Hematopoietic multipotent progenitor cell treated with erythropoietin and hydrocortisone succinate and interleukin-3 and kit ligand, for 8 days (in vitro differentiated cells): ENCODE data around the gene ZNF784.

ENCODE experiments used
- DNase-seq: peaks from one replicate; pipeline ENCODE4 v3.0.0-alpha.2; 2015

Gene ZNF784

DNA sequence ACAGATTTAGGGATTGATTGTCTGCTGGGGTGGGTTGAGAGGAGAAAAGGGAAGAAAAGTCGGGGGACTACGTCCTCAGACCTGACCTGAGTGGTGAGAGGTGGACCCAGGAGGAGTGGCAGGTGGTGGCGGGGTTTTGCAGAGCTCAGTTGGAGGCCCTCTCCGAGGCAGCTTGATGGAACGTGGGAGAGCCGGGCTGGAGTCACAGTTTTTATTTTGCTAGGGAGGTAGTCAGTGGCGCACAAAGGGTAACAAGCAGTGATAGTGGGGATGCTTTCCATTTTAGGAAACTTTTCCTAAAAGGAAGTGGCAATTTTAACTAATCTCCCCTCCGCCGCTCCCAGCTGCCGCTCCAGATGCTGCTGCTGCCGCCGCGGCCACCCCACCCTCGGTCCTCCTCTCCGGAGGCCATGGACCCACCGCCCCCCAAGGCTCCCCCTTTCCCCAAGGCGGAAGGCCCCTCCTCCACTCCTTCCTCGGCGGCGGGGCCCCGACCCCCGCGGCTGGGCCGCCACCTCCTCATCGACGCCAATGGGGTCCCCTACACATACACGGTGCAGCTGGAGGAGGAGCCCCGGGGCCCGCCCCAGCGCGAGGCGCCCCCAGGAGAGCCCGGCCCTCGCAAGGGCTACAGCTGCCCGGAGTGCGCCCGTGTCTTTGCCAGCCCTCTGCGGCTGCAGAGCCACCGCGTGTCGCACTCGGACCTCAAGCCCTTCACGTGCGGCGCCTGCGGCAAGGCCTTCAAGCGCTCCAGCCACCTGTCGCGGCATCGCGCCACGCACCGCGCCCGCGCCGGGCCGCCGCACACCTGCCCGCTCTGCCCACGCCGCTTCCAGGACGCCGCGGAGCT is 18.0 kb upstream of the ZNF784 start:
- no peak for DNase-seq

DNA sequence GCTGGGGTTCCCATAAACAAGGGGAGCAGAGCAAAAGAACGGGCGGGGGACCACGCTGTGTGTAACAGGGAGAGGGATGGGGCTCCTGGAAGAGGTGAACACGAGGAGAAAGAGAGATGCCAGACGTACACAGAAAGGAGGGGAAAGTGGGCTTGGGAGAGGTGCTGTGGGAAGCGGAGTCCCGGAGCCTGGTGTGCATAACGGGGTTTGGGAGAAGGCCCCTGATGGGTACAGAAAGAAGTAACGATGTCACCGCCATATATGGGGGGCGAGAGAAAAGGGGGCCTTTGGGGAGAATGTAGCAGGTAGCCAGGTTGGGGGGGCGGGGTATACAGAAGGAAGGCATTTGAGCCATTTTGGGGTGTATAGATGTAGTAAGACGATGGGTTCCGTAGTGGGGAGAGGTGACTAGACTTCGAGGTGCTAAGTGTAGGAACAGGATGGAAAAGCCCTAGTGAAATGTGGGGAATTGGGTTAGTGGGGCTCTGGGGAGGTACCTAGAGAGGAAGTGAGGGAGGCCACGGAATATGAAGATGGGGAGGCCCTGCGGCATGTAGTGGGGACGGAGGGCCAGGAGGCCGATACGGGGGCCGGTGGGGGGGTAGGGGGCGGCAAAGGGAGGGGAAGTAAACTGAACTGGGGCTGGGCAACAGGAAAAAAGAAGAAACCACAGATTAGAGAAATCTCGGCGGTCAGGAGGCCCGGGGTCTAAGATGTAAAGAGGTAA is 17.2 kb upstream of the ZNF784 start:
- DNase-seq = peak; percentile 34

DNA sequence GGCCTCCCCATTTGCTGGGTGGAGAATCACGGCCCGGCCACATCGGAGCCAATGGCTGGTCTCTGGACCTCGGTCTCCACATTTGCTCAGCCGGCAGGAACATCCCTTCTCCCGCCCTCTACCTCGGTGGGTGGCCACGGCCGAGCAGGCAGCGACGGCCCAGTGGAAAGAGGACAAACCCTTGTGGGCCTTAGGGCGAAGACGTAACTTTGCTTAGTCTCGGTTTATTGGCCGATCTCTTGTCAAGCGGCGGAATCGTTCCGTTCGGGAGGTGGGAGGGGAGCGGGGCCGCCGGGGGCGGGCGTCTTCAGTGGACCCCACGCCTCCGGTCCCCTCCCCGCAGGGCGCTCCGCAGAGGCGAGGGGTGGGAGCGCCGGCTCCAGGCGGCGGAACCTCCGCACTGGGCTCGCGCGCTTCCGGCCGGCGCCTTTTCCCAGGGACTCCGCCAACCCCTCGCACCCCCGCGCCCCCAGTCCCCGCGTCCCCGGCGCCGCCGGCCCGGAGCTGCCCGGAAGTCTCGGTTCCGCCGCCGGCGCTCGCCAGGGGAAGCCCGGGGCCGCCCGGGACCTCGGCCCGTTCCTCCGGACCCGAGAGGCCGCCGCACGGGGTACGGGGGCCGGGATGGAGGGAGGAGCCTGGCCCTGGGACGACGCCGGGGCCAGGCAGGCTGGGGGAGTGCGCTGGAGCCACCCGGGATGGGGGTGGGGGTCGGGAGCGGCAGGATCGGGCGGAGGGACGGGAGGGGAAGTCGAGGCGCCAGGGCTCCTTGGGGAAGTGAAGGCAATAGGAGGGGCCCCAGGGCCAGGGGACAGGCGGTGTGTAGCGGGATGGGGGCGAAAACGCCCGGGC is 16.4 kb upstream of the ZNF784 start, which contains the start of gene ZNF580:
Gene ZNF580, plus strand, starts transcription at position 426 of the 849 bp plus-strand sequence. CDS start 1,507 bp downstream, outside the sequence.
- peak; percentile 76 for DNase-seq

DNA sequence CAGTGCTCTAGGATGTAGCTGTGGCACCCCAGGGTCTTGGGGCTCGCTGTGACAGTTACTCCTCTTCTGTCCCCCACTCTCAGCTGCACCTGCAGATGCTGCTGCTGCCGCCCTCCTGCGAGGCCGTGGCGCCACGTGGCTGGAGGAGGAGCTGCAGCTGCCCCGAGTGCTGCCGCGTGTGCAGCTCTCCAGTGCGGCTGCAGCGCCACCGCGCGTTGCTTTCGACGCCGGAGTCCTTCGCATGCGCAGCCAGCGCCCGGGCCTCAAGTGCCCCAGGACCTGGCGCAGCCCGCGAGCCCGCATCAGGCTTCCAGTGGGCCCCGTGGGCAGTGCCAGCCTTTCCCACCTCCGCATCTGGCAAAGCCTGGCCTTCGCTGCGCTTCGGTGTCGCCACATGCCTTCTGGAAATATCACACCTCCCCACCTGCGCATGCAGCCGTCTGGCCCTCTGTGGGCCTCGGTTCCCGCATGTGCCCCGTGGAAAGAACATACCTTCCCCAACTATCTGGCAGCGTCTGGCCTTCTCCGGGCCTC is 15.7 kb upstream of the ZNF784 start:
- peak; percentile 77 for DNase-seq

DNA sequence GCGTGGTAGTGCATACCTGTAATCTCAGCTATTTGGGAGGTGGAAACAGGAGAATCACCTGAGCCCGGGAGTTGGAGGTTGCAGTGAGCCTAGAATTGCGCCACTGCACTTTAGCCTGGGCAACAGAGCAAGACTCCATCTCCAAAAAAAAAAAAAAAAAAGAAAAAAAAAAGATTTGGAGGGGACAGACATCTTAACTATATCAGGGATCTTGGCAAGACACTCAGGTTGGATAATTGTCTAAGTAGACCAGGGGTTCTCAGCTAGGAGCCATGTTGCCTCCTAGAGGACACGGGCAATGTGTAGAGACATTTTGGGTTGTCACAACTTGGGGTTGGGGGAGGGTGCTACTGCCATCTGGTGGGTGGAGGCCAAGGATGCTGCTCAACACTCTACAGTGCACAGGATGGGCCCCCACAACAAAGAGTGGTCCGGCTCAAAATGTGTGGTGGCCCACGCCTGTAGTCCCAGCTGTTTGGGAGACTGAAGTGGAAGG is 14.5 kb upstream of the ZNF784 start:
- peak; percentile 83 for DNase-seq

DNA sequence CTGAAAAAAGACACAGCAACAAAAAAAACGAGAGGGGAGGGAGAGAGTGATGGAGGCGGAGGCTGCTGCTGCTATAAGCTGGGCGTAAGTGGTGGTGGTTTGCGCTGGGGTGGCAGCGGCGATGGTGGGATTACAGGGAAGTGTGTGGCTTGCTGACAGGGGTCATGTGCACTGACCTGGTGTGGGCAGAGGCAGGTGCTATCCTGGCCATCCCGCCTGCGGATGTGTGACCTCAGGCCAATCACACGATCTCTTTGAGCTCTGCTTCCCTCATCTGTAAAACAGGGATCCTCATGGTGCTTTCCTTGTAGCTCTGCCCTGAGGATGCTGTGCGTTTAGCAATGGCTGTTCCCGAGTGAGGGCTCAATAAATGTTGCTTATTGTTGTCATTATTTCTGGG is 13.2 kb upstream of the ZNF784 start:
- DNase-seq = no peak

DNA sequence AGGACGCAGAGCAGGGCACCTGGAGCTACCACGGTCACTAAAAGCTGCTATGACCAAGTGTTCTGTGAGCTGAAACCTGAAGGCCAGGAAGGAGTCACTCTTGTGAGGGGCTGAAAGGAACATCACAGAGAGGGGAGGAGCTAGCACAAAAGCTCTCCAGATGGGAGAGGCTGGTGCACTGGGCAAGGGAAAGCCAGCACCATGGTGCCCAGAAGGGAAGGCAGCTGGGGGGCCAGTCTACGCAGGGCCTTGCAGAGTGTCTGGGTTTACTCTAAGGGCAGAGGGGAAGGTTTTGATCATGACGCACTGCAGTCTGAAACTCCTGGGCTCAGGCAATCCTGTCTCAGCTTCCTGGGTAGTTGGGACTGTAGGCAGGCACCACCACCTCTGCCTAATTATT is 12.4 kb upstream of the ZNF784 start:
- no peak for DNase-seq

DNA sequence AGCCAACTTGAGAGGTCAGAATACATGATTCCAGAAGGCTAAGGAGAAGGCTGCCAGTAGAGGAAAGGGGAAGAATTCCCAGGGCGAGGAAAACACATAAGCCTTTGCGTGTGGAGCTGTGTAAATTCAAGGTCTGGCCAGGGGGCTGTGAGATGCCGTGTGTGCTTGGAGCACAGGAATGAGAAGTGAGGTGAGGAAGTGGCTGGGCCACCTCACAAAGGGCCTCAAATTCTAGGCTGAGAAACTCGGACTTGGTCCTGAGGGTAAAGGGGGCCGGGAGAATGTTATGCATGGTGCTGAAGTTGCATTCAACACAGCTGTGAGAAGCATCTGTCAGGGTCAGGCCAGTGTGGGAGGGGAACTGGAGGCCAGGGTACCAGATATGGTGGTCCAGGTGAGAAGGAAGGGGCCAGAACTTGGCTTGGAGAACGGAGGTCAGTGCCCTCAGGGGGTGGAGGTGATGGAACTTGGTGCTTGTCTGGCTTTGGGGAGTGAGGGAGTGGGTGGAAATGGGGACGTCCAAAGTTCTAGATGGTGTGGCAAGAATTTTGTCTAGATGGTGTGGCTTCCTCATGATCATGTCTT is 11.6 kb upstream of the ZNF784 start:
- DNase-seq = no peak

DNA sequence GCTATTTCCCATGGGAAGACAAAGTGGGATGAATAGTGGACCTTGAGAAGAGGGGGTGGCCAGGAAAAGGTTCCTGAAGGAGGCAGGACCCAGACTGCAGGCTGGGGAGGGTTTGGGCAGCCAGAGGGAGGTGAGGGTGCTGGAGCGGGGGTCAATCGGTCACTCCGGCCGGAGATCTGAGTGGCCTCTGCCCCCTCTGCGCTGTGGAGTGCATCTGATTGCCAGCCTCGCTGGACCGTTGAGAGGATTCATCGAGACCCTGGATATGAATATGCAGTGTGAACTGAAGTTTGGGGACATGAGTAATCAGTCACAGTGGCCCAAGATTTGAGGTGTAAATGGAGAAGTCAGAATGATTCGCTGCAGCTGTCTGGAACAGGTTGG is 11.0 kb upstream of the ZNF784 start:
- no peak for DNase-seq

DNA sequence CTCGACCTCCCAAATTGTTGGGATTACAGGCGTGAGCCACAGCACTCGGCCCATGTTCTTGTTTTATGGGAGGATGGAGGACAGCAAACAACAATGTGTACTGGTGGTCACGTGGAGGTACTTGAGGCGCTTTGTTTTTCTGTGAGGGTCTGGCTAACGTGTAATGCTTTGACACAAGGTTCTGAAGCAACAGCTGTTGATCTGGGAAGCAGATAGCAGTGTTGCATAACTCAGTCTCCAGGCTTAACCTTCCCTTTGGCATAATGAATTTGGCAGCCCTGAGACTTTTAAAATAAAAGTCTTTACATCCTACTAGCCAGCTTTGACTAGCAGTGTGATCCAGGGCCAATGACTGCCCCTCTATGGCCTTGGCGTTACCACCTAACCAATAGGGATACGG is 9.5 kb upstream of the ZNF784 start:
- no peak for DNase-seq

DNA sequence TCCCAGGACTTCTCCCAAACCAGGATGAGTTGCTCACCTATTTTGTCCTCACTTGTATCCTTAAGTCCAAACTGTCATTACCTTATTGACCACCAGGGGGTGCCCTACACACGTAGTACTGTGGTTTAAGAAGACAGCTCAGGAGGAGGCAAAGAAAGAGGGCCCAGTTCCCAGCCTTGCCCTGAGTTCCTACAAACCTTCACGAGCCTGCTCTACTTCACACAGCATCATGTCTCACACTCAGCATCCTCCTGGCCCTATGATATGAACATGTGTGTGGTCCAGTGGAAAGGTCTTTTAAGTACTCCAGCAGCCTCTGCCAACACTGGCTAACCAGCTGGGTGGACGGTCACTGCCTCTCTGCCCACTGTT is 8.1 kb upstream of the ZNF784 start:
- DNase-seq = peak; percentile 96

DNA sequence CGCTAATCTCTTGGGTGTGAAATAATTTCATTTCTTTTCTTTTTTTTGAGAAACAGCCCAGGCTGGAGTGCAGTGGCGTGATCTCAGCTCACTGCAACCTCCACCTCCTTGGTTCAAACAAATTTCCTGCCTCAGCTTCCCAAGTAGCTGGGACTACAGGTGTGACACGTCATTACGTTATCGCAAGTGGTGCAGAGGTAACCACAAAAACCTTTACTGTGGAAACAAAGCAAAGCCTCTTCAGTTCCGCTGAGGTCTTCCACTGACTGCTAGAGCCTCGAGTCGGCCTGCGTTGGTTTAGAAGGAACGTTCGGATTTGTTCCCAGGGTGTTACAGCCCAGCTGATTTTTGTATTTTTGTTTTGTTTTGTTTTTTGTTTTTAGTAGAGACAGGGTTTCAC is 2.0 kb upstream of the ZNF784 start:
- DNase-seq = no peak

DNA sequence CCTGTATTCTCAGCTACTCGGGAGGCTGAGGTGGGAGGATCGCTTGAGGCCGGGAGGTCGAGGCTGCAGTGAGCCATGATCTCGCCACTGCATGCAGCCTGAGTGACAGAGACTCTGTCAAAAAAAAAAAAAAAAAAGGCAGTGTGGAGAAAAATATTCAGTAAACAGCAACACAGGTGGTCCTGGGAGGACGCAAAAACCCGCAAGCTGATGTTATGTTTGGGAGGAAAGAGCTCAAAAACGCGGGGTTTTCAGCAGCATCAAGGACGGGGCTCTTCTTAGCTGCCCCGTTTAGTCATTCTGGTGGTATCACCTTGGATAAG is 599 bp upstream of the ZNF784 start:
- DNase-seq = no peak

DNA sequence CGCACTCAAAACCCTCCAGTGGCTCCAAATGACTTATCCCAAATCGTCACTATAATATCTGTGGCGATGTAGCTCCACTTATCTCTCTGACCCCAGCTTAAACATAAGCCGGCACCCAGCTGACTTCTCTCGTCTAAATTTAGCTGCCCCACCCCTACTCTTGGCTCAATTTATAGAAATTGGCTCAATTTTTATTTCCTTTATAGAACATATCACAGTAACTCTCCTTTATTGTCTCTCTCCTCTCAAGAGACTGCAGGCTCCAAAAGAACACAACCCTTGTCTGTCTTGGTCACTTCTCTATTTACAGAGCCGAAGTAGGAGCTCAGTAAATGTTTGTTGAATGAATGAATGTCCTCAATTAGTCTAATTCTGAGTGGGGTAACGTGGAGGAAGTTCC is 805 bp downstream of the ZNF784 start:
- peak; percentile 39 for DNase-seq

DNA sequence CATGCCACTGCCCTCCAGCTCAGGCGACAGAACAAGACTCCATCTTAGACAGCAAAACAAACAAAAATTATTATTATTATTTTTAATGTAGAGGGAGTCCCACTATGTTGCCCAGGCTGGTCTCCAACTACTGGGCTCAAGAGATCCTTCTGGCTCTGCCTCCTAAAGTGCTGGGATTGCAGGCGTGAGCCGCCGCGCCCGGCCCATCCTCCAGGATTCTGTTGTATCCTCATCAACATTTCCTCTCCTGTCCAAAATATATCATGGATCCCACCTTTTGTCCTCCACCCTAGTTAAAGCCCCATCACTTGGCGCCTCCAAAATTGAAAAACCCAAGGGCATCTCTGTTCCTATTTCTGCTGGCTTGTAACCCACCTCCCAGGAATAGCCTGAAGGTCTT is 1.2 kb downstream of the ZNF784 start:
- DNase-seq = no peak

DNA sequence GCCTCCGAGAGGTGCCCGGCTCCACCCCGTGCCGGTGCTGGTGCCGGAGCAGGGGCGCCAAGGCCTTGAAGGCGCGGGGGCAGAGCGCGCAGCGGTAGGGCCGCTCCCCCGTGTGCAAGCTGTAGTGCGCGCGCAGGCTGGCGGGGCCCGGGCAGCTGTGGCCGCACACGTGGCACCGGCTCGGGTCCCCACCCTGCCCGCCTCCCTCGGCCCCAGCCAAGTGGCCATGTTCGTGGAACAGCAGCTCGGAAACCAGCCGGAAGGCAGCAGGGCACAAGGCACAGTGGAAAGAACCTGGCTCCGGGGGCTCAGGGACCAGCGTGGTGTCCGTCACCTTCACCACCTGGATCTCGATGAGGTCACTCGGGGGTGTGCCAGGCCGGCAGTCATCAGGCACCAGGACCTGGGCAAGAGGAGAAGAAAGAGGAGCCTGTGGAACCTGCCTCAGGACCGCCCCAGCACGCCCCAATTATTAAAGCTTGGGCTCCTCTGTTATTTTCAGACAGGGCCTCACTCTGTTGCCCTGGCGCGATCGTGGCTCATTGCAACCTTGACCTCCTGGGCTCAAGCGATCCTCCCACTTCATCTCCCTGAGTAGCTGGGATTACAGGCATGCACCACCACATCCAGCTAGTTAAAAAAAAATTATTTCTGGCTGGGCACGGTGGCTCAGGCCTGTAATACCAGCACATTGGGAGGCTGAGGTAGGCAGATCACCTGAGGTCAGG is 2.0 kb downstream of the ZNF784 start:
- no peak for DNase-seq

DNA sequence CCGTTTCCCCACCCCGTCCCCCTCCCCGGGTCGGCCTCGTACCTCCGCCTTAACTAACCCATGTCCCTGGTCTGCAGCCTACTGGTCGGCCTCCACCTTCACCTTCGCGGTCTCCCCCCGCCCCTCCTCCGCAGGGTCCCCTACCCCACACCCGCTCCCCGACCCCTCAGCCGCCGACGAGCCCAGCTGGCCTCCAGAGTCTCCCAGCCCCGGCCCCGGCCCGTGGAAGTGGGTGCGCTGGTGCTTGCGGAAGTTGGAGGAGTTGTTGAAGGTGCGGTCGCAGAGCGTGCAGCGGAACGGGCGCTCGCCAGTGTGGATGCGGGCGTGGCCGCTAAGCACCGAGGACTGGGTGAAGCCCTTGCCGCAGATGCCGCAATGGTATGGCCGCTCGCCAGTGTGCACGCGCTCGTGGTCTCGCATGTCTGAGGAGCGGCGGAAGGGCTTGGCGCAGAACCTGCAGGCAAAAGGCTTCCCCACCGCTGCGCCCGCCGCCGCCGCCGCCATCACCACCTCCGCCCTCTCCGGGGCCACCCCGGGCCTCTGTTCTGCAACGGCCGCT is 2.6 kb downstream of the ZNF784 start:
- DNase-seq = no peak

DNA sequence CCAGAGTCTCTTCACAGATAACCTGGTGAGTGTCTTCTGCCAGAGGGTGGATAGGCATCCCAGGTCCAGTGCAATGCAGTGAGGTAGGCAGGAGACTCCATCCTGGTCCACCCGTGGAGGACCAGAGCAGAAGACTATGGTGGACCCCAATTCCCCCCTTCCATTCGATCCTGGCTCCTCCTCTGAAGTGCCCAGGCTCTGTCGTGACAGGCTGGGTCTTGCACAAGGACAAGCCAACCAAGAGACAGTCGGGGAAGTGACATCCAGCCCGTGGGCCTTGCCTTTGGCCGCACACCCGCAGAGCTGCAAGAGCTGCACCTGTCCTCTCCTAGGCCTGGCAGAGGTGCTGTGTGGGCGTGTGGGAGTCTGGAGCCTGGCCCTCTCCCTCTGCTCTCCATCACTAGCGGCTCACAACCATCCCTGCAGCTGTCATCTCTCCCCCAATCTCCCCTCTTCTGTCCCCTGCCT is 3.1 kb downstream of the ZNF784 start:
- no peak for DNase-seq

DNA sequence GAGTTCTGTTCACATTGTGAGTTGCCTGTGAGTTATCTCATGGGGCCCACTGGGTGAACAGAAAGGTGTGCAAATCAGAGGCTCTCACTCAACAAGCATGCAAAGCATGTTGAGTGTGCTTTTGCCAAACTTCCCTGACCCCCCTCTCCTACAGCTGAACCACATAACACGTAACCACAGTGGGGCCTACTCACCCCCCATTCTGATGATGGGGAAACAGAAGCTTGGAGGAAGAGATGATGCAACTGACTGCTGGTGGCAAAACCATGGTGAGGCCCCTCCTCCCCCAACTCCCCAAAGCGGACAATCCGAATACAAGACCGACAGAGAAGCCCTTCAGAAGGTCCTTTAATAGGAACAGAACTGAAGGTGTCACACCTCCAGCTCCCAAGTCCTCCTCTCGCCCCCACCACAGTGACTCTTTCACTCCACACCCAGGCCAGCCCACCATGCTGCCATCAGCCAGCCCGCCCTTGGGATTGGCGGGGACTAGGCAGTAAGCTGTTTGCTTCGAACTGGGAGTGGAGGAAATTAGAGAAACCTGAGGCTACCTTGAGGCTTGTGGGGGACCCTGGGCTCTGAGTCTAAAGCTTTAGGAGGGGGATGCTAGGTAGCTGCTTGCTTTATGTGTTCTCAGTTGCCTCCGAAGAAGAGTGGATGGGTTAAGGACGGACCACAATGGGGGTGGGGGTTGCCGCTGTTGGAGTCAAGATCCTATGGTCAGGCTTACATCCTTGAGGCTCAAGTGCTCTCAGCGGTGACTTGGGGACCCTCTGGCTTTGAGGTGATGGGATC is 3.8 kb downstream of the ZNF784 start:
- peak; percentile 38 for DNase-seq

DNA sequence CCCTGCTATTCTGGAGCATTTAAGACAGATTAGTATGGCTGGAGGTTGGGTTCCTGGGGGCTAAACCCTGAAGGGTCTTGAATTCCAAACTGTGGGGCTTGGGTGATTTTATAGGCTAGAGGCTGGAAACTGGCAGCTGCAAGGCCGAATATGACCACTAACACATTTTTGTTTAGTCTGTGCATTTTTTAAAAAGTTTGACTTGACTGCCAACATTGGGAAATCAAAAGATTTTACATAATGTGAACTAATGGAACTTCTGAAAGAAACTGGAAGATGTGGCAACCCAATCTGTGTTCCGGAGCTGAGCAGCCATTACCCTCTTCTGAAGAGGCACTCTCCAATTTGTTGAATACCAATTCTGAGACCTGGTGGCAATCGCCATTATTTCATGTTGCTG is 5.1 kb downstream of the ZNF784 start:
- no peak for DNase-seq

DNA sequence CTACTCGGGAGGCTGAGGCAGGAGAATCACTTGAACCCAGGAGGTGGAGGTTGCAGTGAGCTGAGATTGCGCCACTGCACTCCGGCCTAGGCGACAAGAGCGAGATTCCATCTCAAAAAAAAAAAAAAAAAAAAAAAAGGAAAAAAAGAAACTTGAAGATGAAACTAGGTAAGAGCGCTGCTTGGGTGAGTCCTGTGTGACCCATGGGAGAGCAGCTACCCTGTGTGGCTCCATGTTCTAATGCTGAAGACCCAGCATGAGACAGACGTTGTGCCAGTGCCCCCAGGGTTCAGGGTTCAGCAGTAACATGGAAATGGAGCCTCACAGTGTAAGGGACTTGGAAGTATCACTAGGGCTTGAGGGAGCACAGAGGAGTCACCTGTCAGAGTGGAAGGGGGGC is 5.9 kb downstream of the ZNF784 start:
- no peak for DNase-seq
